ENCODE results near the gene BACH2.

Gene BACH2

GRCh38 chr6:90268178-90268577 lies 28.5 kb downstream of the BACH2 start:
- no peak for TF ChIP-seq CTCF (IDR thresholded peaks at IDR 0.05; ENCODE audit: low read depth, low read length)
- DNase-seq (ENCODE audit: extremely low read depth, low read depth): no peak

- no peak for TF ChIP-seq CTCF (IDR thresholded peaks at IDR 0.05; ENCODE audit: low read depth, low read length)
- DNase-seq (ENCODE audit: extremely low read depth, low read depth): no peak
Measured at GRCh38 chr6:90266905-90267621, 29.6 kb downstream of the BACH2 start.

GRCh38 chr6:90264561-90264960 lies 32.1 kb downstream of the BACH2 start:
- no peak for TF ChIP-seq CTCF (IDR thresholded peaks at IDR 0.05; ENCODE audit: low read depth, low read length)
- DNase-seq (ENCODE audit: extremely low read depth, low read depth): no peak

GRCh38 chr6:90263633-90264032 lies 33.0 kb downstream of the BACH2 start:
- DNase-seq (ENCODE audit: extremely low read depth, low read depth): no peak
- TF ChIP-seq CTCF (IDR thresholded peaks at IDR 0.05; ENCODE audit: low read depth, low read length): no peak

GRCh38 chr6:90261801-90262200 lies 34.8 kb downstream of the BACH2 start:
- no peak for DNase-seq (ENCODE audit: extremely low read depth, low read depth)
- no peak for TF ChIP-seq CTCF (IDR thresholded peaks at IDR 0.05; ENCODE audit: low read depth, low read length)

- DNase-seq (ENCODE audit: extremely low read depth, low read depth): no peak
- TF ChIP-seq CTCF (IDR thresholded peaks at IDR 0.05; ENCODE audit: low read depth, low read length): no peak
Measured at GRCh38 chr6:90257486-90257738, 39.2 kb downstream of the BACH2 start.

GRCh38 chr6:90256698-90257485 lies 39.8 kb downstream of the BACH2 start:
- no peak for TF ChIP-seq CTCF (IDR thresholded peaks at IDR 0.05; ENCODE audit: low read depth, low read length)
- DNase-seq (ENCODE audit: extremely low read depth, low read depth): no peak
